ENCODE data around the gene YAP1.
"Not testable (repeated sequence)": the region's sequence is repeated elsewhere in the genome, so short reads cannot be mapped to it uniquely, and the experiment has no call there.

Gene YAP1

DNA sequence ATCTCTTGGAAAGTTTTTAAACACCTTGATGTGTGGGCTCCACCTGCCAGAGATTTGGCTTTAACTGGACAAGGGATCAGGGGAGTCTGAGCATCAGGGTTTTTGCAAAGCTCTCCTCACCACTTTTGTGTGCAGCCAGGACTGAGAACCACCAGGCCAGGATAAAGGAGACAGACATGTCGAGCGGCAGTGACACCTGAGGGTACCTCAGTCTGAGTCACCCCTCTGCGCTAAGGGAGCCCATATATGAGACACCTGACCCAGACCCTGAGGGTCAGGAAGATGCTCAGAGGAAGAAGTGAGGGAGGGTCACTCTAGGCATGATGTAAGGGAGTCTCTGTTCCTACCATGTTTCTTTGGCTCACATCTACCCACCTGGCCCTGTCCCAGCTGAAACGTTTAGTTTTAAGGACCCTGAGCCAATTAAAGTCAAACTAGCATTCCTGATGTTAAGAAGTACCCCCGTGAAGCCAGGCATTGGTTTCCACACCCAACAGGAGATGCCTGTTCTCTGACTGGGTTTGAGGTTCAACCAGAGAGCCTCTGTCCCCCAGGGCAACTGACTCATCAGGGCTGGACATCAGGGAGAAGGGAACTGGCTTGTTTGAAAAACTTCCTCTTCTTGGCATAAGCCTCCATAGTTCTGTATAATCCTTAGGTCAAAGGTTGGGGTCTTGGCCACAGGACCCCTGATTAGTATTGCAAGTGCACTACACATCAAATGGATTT lies 134.6 kb downstream of the YAP1 start:
- no peak for DNase-seq

- DNase-seq: no peak
Observed at GRCh38 chr11:102251423-102251822, 141.2 kb downstream of the YAP1 start.

GRCh38 chr11:102252339-102252891 lies 142.2 kb downstream of the YAP1 start:
- no peak for DNase-seq

GRCh38 chr11:102253020-102253715 lies 142.9 kb downstream of the YAP1 start:
- no peak for DNase-seq

DNA sequence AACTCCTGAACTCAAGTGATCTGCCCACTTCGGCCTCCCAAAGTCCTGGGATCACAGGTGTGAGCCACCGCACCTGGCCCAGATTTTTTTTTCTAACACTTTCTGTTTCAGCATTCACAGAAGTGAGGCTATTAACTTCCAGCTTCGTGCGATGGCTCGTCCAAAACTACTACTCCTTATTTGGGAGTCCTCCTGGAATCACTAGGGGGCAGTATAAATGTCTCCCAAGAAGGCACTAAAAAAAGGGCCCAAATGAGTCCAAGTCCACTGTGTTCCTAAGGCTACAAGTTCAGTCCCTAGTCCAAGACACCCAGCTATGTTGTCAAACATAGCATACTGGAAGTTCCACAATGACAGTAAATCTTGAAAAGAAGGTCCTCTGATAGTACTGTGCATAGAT lies 143.8 kb downstream of the YAP1 start:
- no peak for DNase-seq

- DNase-seq: no peak
Observed at GRCh38 chr11:102256251-102256650, 146.0 kb downstream of the YAP1 start.

- DNase-seq: no peak
Observed at GRCh38 chr11:102260241-102260640, 150.0 kb downstream of the YAP1 start.

GRCh38 chr11:102263379-102264003 lies 153.2 kb downstream of the YAP1 start:
- no peak for DNase-seq

- not testable (repeated sequence) for DNase-seq
Observed at GRCh38 chr11:102264704-102265103, 154.5 kb downstream of the YAP1 start.

GRCh38 chr11:102266099-102266498 lies 155.9 kb downstream of the YAP1 start:
- no peak for DNase-seq

- DNase-seq: no peak
Observed at GRCh38 chr11:102267609-102268008, 157.4 kb downstream of the YAP1 start.

- DNase-seq: peak; percentile 19
Observed at GRCh38 chr11:102268083-102268984, 158.1 kb downstream of the YAP1 start.

DNA sequence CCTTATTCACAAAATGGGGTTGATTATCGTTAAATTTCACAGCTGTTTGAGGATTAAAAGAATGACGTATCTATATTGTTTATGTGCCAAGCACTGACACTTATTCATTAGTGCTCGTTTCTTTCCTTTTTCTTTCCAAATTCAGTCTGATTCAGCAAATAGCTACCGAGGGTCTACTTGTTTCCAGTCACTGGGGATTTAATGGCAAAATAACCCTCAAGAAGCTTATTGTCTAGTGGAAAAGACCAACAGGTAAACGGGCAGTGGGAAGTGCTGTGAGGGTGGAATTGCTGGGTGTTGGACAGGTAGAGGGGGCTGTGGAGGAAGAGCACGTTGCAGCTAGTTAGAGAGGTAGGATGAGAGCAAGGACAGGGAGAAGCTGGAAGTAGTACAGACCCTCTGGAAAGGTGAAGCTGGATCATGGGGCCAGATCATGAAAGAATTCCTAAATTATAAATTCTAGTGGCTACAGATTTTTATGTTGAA lies 158.8 kb downstream of the YAP1 start:
- no peak for DNase-seq

DNA sequence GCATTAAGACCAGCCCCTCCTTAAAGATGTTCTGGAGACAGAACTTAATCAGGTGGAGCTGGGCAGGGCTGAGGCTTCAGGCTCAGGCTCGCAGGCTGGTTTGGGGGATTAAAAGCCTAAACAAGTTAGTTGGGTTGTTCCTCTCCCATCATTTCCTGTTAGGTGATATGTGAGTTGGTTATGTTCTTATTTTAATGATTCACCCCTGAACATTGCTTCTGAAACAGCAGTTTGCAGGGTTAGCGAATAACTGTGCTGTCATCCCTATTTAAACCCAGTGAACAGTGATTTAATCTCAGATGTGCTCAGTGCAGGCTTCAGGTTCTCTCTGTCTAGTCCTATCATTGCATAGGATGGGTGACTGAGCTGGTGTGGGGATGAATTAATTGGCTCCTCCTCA lies 159.7 kb downstream of the YAP1 start:
- no peak for DNase-seq

DNA sequence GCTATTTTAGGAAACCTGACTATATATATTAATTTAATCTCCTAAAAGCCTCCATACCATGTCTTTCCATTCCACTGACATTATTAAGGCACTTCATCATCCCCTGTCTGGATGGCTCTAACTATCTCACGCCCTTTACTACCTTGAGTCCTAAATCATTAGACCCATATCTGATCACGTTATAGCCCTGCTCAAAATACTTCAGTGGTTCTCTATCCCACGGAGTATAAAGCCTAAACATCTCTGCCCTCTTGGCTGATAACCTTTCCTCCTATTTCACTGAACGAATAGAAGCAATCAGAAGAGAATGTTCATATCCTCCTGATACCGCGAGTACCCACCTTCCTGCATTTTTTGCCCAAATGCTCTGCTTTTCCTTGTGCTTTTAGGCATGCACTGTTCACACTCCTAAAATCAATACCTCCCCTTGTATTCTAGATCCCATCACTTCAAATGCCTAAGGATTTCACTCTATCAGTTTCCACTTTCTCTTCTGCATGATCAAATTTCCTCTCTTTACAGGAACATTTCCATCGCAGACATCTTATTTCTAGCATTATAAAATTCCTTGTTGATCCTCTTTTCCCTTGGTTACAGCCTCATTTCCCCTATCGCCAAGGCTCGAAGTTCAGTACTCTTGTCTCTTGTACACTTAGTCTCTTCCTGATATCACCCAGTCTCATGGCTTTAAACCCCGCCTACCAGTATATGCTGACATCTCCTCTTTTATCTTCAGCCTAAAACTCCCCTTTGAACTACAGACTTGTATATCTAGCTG lies 162.0 kb downstream of the YAP1 start:
- DNase-seq: no peak

- no peak for DNase-seq
Observed at GRCh38 chr11:102274628-102275027, 164.4 kb downstream of the YAP1 start.

DNA sequence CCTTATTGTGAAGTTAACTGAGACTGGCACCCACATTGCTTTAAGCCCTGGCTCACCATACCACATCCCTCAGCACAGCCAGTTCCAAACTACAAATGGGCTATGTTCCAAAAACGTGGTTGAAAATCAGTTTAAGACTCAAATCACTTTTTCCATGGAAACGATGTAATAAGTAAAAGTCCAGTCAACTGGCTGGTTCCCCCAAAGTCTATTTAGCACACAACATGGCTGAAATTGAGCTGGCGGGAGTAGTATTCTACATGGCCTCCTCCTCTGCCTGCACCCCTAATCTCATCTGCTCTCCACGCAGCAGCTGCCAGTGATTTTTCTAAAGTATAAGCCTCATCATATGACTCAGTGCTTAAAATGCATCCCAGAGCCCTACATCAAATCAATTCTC lies 166.1 kb downstream of the YAP1 start:
- no peak for DNase-seq

DNA sequence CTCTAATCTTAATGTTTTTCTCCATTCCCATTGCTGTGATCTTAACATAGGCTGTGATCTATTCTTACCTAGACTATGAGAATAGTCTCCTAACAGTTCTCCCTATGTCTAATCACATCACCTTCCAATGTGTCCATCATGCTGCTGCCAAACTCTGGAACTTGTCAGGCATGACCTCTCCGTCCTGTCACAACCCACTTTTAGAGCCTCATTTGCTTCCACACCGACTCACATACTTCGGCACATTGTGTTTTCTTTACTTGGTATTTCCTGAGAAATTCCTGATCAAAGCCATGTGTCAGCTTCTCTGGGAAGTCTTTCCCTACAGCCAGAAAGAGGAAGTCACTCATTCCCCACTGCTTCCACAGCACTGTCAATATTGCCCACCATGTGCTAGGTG lies 166.5 kb downstream of the YAP1 start:
- DNase-seq: no peak

DNA sequence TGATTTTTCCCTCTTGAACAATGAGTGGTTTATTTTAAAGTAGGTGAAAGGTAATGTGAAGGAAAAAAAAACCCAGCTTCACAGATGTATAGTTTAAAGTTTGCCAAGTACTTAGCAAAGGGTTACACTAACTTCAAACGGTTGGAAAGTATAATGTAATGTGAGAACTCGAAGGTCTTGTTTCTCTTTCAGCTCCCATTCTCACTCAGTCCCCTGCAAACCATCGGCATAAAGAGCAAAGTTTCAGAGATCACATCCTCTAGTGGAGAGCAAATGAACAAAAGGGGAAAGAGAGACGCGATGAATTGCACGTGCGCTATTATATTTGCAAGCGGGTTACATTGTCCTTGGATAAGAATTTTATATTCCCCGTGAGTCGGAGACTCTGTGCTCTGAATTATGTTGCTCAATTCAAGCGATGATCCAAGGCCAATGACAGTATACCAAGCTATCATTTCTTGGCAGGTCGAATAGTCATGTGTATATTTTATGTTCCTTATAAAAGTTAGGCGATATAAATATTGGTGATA lies 169.5 kb downstream of the YAP1 start:
- DNase-seq: no peak

DNA sequence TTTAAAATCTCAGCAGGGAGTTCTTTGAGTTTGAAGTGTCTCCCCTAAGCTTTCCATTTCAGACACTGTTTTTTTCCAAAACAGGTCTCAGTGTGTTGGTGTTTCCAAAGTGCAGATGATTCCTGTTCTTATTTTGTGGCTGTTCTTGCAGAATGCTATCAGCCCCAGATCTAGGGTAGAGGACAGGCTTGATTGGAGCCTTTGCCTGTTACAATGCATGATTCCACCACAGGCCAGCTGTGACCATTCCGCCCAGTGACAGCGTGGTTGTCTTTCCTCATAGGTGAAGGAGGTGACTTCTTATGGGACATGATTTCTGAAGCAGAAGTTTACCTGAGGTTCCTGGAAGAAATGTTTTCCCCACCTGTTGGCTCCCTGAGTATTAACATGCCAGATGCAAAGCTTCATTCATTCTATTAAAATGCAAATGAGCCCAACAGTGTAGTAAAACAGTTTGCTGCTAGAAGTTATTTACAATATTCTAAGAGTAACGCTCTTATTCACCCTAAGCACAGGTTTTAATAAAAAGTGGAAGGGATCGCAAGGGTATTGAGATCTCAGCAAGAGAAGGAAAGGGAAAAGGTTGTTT lies 170.1 kb downstream of the YAP1 start:
- DNase-seq: no peak
